GM11168 (cell line): Measurements from ENCODE around the gene PDZD7.

ENCODE experiments used
- in situ Hi-C: fragments of 300-500 bp; cut with MboI; formaldehyde crosslinking; loops from one replicate; pipeline ENCODE4 v1.12.0; 2022; ENCODE audit warnings: low sequenced_read_pairs; ENCODE audit not compliant: unreplicated experiment

Gene PDZD7

GRCh38 chr10:101031128-101031795, at the start of gene PDZD7, which contains the start of gene SFXN3:
Gene PDZD7 (minus strand): TSS chr10:101031129. CDS start chr10:101030219, 910 bp downstream.
Gene SFXN3 (plus strand): TSS chr10:101031234. CDS start chr10:101034695, 3,461 bp downstream.
- in situ Hi-C loops, result no loop called here

DNA sequence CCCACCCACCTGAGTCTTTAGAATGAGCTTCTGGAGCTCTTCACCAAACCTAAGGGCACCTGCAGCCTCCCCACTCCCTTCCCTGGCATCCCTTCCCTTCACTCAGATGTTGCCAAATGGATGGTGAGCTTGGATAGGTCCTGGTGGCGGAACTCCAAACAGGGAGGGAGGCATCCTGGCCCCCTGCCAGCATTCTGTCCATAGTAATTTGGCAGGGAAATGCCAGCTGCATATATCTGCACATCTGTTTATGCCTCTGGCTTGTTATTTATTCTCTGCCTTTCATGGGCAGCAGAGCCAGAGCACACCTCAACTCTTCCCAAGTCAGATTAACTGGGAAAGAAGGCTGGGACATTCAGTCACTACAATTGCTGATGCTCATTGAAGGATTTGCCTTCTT, 48.9 kb upstream of the PDZD7 start:
- in situ Hi-C loops, result no loop called here

DNA sequence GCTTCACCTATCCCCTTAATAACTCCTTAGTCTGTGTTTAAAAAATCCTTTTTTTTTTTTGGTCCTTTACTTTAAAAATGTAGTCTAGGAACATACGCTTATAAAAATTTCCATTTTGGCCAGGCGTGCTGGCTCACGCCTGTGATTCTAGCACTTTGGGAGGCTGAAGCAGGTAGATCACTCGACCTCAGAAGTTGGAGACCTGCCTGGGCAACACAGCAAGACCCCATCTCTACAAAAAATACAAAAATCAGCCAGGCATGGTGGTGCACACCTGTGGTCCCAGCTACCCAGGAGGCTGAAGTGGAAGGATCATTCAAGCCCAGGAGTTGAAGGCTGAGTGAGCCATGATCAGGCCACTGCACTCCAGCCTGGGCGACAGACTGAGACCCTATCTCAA, 45.7 kb upstream of the PDZD7 start:
- in situ Hi-C loops, result no loop called here

GRCh38 chr10:101075775-101076174, 44.8 kb upstream of the PDZD7 start:
- in situ Hi-C loops, result no loop called here

DNA sequence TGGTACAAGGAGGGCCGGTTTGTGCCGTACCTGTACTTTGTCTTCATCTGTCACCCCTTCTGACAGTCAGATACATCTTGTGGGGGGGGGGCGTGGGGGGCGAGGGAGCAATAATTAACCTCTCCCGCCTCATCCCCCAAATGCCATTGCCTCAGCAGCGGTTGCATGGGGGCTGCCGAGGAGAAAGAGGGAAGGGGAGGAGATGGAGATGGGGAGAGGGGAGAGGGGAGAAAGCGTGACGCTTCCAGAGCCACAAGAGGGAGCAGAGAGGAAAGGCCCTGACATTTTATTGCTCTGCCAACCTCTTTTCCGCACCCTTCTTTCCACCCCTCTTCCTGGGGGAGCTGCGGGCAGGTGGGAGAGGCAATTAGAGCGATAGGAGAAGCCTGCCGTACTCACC, 42.7 kb upstream of the PDZD7 start:
- in situ Hi-C loops, result no loop called here

- in situ Hi-C loops, result no loop called here
These were observed 42.0 kb upstream of the PDZD7 start for GRCh38 chr10:101072923-101073322.

DNA sequence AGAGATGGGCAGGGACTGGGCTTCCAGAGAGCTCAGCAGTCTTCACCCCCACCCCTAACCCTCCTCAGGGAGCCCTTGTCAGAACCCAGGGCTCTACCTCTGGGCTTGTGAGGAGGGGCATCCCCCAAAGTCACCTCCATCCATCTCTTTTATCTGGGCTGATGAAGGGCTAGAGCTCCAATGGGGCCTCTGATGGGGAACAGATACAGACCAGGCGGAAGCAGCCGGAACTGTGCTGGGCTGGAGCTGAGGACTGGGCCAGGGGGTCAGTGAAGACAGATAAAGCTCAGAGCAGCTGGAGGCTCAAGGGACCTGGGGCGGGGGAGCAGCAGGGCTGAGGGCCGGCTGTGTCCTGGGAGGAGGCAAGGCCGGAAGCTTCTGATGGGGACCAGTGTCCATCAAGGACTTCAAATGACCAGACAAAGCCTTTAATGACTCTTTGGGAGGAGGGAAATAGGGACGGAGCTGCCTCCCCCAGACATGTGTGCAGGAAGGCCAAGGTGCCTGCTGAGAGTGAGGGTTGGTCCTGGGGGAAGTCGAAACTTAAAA, 41.0 kb upstream of the PDZD7 start:
- in situ Hi-C loops, result no loop called here

DNA sequence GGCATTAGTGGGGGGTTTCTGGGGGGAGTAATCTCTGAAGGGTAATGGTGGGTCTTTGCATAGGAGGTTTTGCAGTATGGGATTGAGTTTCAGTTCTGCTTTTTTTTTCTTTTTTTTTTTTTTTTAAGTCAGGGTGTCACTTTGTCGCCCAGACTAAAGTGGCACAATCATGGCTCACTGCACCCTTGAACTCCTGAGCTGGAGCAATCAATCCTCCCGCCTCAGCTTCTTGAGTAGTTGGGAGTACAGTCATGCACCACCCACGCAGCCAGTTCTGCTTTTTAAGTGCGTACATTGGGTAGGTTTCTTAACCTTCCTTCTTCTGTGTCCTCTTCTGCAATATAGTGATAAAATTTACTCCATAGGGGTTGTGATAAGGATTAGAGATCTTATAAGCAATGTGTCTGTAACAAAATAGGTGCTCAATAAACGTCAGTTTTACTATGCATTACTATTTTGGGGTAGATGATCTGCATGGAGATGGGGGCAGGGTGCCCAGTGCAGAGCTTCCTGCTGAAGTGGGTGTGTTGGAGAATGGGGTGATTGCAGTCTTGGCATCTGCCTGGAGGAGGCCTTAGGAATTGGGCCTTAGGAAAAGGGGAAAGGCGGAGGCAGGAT, 40.4 kb upstream of the PDZD7 start:
- in situ Hi-C loops, result no loop called here

DNA sequence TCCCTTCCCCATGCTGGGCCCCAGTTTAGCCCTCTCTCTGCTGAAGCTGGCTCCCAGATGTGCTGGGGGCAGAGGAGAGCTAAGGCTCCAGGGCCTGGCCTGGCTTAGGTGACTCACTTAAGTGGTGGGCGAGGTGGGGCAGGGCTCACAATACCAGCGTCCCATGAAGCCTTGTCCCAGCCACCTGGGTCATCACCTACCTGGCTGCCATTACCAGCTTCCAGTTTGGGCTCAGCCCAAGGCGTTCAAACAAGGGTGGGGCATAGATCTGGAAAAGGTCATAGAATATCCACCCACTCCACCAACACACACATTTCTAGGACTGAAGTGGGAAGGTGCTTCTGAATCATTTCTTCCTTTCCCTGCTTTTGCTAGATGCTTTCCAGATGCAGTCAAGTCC, 39.2 kb upstream of the PDZD7 start:
- in situ Hi-C loops, result no loop called here

GRCh38 chr10:101069441-101069840, 38.5 kb upstream of the PDZD7 start:
- in situ Hi-C loops, result no loop called here

DNA sequence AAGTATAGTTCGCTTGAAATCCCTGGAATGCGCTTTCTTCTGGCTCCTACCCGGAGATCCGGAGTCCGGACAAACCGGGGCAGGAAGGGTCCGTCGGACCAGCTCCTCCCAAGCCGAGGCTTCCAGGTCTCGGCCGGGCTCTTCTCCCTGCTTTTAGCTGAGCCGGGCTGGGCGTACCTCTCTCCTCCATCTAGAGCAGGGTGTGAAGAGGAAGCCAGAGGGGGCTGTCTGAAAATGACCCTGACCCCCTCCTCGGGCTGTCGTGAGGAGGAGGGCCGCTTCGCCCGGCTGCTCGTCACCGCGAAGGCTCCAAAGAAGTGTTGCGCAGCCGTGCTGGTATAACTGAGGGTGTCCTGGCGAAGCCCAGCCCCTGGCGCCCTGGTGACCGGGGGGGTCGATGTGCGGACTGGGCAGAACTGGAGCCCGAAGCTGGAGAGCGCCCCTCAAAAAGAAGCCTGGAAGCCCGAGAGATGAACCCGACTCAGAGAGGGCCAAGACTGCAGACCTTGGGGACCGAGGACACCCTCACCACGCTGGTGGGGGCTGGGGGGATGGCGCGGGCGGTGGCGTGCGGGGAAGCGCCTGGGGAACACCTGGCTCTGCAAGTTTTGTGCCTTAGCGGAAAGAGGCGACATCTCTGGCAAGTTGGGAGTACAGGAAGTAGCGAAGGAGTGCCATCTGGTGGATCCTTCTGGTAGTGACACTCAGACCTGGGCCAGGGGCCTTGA, 36.6 kb upstream of the PDZD7 start:
- in situ Hi-C loops, result no loop called here

DNA sequence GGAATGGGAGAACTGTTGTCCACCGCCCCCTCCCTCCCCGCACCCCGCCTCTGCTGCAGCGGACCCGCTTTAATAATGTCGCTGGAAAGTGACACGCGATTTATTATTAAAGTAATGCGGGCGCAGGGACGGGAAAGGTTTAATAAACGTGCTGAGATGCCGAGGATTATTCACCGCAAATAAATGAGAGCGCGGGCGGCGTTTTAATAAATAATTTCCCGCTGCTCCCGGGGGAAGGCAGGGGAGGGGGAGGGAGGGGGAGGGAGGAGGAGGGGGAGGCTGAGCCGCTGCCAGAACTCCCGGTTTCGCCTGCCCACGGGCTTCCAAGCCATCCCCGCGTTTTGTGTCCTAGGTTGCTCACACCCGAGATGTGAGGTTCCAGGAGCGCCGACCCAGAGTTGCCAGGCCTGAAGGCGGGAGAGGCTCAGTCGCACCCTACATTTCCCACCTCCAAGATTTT, 36.0 kb upstream of the PDZD7 start:
- in situ Hi-C loops, result no loop called here

- in situ Hi-C loops, result no loop called here
These were observed 35.4 kb upstream of the PDZD7 start for GRCh38 chr10:101066146-101066895.

GRCh38 chr10:101065481-101066145, 34.7 kb upstream of the PDZD7 start:
- in situ Hi-C loops, result no loop called here

- in situ Hi-C loops, result no loop called here
These were observed 33.6 kb upstream of the PDZD7 start for GRCh38 chr10:101064415-101065030.

GRCh38 chr10:101063548-101064414, 32.9 kb upstream of the PDZD7 start:
- in situ Hi-C loops, result no loop called here

GRCh38 chr10:101063050-101063525, 32.2 kb upstream of the PDZD7 start:
- in situ Hi-C loops, result no loop called here
